Superior temporal gyrus (tissue), 1 donor: ENCODE measurements around the gene BAZ2B.

Source experiments
- DNase-seq: peaks from one replicate; pipeline ENCODE4 v3.0.0-alpha.2; 2016; ENCODE audit errors: extremely low spot score

The BAZ2B gene

DNA sequence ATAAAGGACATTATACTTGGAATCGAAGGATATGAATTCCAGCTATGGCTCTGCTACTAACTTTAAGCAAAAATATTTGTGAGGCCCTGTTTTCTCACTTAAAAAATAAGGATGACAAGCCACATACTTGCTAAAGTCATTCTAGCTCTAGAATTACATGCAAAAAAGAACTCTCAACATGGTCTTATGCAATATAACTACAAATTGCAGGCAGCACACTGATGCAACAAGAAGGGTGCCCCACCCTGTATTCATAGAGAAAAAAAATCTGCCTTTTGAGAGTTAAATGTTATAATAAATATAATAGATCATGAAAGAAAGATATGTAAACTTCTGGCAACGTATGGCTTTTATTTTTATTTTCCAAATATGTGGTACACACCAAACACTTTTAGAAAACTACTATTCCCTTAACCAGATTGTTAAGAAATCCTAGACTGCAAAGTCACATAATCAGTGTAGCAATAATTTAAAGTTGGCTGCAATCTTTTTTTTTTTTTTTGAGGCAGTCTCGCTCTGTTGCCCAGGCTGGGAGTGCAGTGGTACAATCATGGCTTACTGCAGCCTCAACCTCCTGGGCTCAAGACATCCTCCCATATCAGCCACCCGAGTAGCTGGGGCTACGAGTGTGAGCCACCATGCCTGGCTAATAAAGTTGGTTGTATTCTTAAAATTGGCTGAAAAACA lies 289.6 kb downstream of the BAZ2B start:
- DNase-seq: no peak

DNA sequence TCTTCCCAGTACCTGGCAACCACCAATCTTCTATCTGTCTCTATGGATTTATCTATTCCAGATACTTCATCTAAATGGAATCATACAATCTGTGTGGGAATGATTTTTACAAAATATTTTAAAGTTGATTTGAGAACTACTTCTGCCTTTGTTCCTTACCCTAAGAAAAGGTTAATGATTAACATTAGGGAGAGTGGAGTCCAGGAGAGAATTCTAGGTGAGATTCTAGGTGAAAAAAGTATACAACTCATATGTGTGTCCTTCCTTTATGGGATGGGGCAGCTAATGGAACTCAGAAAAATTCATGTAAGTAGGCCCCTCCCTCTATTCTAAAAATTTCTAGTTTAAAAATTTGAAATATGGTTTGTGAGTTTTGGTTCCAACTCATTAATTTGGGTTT lies 293.9 kb downstream of the BAZ2B start:
- DNase-seq: no peak

DNA sequence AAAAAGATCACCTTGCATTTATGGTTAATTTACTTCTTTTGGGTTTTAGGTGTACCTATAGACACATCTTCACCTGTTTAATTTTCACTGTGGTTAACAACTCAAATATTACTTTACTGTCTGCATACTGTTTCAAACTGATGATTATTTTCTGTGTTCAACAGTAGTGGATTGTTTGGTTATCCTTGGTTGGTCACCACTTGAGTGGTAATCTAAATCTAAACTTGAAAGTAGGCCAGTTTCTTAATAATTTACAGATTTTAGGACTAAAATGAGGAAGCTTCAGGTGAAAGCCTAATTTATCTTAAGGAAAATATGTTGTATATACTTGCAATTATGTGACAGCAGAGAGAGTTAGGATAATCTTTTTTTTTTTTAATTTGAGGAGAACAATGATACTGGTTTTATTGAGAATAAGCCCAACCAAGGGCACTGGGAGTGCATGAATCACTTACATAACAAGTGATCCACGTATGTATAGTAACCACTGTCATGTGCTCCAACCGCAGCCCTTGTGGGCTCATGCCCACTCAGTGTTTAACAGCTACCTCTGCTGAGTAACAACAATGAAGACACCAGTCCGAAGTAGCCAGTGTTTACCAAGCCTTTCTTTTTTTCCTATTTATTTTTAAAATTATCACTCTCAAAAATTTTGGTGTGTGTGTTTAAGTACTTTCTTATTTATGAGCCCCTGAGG lies 298.8 kb downstream of the BAZ2B start:
- DNase-seq: no peak

DNA sequence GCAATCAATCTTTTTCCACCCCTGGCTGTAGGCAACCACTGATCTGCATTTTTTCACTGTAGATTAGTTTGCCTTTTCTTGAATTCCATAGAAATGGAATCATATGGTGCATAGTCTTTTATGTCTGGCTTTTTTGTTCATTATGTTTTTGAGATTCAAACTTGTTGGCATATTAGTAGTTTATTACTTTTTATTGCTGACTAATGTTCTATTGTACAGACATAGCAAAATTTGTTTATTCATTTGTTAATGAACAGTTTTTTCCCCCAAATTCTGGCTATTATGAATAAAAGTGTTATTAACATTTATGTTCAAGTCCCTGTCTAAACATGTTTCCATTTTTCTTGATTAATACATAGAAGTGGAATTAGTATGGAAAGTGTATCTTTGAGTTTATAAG lies 308.4 kb downstream of the BAZ2B start:
- DNase-seq: no peak

DNA sequence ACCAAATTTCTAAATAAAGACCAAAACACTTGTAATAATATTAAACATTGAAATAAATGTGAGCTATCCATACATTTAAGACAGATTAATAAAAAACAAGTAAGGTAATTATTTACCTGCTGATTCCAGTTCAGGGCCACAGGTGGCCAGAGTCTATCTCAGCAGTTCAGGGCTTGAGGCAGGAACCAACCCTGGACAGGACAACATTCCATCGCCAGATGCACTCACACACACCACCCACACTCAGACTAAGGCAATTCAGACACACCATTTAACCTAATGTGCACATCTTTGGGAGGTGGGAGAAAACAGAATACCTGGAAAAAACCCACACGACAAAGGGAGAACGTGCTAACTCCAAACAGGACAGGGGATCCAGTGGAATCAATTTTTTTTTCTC lies 315.8 kb downstream of the BAZ2B start:
- DNase-seq: no peak

DNA sequence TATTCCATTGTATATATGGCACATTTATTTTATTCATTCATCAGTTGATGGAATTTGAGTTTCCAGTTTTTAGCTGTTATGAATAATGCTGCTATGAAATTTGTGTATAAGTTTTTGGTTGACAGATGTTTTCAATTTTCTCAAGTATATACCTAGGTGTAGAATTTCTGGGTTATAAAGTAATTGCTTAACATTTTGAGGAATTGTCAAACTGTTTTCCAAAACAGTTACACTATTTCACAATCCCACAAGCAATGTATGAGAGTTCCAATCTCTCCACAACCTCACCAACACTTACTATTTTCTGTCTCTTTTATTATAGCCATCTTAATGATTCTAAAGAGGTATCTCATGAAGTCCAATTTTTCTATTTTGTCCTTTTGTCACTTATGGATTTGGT lies 317.4 kb downstream of the BAZ2B start:
- DNase-seq: no peak

DNA sequence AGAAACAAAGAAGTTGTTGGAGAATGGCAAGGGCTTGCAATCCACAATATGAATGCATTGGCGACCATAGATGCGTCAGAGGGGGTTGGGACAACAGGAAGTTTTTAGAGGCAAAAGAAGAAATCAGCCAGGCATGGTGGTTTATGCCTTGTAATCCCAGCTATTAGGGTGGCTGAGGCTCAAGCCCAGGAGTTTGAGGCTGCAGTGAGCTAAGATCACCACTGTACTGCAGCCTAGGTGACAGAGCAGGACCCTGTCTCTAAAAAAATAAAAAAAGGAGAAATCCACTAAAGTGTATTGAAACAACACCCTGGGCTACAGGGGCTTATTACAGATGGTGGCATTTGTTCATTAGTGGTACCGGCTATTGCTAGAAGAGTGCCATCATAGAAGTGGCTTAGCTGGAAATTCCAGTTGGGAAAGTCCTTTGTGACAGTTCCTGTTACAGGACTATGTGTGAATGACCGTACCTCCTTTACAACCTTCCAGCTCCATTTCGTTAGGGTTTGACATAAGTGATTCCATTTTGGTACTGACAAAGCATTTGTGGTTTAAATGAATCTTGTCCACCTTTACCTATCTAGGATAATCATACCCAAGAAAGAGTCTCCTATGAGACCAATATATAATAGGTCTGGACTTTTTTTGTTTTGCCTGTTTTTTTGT lies 319.2 kb downstream of the BAZ2B start:
- no peak for DNase-seq

DNA sequence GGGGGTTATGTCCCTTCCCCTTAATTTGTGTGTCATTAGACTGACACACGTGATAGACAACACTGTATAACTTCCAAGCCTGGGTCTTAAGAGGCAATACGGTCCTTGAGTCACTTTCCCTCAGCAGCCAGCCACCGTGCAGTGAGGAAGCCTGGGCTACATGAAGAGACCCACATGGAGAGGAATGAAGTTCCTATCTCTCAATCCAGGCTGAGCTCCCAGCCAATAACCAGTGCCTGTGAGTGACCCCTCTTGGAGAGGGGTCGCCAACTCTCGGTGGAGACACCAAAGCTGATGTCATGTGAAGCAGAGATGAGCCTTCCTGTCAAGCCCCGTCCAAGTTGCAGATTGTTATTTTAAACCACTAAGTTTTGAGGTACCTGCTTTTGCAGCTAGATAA lies 324.2 kb downstream of the BAZ2B start:
- DNase-seq: no peak

DNA sequence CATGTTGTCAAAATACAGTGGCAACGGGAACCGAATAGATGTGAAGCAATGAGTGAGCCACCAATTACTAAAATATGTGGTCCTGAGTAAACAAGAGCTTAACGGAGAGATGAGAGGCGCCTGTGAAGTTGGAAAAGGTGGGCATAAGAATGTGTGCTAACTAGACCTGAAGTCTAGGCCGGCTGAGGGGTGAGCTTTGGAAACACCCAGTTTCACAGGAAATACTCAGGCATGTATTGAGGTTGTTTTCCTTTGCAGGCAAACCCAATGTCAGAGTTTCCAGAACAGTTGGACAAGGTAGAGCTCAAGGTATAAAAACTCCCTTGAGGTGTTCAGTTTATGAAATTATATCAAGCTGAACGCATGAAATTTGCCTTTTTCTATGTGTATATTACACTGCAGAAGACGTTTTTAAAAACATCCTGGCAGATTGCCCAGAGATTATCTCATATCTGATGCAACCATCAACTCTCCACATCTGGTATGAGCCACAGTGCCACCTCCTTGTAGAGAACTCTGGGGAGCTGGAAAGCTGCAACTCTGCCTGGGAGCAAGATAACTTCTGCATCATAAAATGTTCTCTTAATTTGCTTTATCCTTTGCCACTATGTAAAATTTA lies 325.9 kb downstream of the BAZ2B start:
- peak; percentile 52 for DNase-seq

DNA sequence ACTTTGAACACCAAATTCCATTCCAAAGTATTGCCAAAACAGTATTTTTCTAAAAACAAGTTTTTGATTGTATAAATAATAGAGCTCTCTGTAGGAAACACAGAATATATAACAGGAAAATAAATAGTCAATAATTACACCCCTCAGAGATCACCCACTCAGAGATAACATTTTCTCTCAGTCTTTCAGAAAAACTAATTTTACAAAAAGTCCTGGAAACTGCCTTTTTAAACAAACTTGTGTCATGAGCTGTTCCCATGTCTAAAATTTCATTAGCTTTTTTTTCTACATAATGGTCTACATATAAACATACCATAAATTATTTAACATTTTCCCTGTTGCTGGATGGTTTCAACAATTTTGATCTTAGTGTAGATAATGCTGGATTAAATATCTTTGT lies 328.6 kb downstream of the BAZ2B start:
- DNase-seq: no peak

DNA sequence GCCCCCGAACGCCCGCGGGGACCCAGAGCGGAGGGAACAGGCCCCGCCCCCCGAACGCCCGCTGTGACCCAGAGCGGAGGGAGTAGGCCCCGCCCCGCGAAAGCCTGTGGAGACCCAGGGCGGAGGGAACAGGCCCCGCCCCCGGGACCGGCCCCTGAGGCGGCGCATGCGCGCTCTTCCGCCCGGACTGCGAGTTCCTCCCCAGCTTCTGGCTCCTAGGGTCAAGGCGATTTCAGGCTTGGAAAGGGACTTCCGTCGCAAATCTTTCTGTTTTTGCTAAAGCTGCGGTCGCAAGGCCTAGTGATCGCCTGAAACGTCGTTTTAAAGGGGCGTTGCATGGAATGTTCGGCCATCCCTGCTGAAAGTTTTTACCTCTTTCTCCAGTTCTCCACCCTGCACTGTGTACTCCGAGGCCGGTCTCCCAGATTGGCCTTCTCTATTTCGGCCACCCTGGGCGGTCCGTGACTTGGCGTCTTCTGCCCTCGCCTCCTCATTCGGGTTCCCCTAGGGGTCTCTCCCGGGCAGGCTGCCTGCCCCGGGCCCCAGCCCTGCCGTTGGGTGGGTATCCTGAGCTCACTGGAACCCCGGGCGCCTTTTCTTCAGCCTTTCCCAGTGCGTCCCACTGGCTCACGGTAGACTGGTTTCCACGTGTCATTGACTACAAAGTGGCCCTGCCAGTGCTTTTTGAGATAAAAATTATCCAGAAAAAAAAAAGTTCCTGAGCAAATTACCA lies 329.5 kb downstream of the BAZ2B start:
- DNase-seq: peak; percentile 97

DNA sequence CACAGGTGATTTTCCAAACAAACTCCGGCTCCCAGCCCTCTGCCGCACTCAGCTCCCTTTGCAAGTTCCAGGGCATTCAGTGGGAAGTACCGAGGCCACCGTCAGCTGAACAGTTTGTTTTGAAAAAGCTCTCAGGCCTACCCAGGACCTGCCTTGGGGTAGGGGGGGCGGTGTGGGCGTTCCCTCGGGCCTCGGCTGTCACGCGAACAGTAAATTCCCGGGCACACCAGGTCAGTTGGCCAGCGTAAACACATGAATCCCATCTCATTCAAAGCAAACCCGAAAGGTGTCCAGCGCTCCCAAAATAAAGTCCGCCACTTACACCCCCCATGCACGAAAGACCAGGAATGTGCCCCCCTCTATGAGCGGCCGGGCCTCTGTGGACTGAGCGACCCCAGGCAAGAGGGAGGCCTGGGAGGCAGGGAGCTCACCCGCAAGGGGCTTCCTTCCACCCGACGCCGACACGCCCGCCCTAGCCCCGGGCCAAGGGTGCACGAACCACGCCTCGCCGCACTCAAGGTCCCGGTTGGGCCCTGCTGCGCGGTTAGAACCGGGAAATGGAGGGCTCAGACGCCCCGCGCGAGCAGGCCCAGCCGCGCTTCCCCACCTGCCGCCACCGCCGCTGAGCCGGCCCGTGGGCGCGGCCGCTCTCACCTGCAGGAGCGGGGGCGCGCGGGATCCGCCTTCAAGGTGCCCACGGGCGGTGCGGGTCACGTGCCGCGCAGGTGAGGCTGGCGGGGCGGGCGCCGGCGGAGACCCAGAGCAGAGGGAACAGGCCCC lies 330.2 kb downstream of the BAZ2B start, which contains the start of gene WDSUB1:
Gene WDSUB1, minus strand, starts transcription at position 775 of the 780 bp plus-strand sequence. CDS start 3,634 bp downstream, outside the sequence.
- no peak for DNase-seq

DNA sequence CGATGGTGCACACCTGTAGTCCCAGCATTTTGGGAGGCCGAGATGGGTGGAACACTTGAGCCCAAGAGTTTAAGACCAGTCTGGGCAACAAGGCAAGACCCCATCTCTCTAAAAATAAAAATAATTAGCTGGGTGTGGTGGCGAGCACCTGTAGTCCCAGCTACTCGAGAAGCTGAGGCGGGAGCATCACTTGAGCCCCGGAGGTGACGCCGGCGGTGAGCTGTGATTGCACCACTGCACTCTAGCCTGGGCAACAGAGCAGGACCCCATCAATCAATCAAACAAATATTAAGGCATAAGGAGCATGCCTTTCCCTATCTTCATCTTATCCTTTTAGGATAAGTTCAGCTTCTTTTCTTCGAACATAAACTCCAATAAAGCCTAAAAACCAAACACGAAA lies 330.9 kb downstream of the BAZ2B start:
- DNase-seq: no peak

DNA sequence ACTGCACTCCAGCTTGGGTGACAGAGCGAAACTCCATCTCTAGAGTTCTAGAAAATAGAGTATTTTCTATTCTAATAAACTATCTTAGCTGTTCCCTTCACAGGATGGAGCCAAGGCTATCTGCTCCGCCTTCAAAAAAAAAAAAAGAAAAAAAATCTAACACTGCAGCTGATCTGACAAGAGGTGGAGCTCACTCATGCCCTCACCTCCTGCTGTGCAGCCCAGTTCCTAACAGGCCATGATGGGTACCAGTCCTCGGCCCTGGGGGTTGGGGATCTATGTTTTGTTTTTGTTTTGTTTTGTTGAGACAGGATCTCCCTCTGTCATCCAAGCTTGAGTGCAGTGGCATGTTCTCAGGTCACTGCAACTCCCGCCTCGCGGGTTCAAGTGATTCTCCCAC lies 332.8 kb downstream of the BAZ2B start:
- DNase-seq: no peak

DNA sequence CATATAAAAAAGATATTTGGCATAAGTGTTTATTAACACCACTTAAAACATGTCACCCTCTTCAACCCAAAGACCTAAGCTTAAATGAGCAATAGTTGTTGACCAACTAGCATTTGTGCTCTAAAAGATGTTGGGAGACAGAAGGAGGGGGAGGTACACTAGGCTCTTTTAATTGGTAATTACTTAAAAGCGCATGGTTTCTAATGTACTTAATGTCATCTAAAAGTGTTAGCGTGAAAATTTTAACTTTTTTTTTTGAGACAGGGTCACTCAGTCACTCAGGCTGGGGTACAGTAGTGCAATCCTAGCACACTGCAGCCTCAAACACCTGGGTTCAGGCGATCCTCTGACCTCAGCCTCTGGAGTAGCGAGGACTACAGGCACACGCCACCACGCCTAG lies 335.3 kb downstream of the BAZ2B start:
- no peak for DNase-seq

DNA sequence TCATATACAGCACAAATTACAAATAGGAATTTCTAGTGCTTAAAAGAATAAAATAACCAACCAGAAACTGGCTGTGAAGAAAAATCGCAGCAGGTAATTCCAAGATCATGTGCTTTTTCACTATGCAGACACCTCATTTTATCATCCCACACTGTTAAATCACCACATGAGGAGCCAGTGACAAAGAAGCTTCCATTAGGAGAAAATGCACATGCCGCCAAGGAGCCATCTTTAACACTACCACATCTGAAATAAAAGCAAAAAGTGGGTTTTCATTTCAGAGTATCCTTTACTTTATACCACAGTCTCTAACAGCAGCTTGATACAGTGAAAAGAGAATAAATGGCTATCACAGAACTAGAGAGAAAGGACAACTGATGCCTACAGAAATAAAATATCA lies 336.6 kb downstream of the BAZ2B start:
- DNase-seq: no peak

DNA sequence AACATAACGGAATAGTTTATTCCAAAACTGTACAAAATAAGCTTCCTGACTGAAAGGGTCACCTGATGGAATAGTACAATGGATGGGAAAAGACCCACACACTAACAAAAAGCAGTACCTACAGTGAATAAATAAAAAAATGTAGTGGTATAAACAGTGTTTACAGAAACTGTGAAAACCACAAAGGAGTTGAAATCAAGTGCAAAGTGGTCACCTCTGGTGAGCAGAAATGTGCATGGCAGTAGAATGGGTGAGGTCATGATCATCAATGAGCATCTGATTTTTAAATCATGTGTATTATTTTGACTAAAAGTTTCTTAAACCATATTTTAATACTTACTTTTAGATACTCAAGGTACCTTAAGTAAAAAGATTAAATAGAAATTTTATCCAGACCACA lies 341.2 kb downstream of the BAZ2B start:
- no peak for DNase-seq

DNA sequence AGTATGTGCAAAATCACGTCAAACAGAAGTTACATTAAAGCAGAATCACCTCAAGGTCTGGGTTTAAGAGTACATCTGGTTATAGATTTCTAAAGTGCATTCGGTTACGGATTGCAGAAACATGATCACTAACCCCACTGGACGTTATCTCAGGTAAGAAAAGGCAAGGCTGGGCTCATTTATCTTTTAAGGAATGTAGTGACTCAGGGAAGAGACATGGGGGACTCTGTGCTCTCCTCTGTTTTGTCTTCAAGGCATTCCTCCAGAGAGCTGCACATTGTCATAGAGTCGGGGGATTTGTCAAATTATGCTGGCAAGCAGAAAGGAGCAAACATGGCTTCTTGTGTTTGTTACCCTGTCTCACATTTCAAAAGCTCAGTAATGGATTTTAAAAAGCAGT lies 344.2 kb downstream of the BAZ2B start:
- no peak for DNase-seq

DNA sequence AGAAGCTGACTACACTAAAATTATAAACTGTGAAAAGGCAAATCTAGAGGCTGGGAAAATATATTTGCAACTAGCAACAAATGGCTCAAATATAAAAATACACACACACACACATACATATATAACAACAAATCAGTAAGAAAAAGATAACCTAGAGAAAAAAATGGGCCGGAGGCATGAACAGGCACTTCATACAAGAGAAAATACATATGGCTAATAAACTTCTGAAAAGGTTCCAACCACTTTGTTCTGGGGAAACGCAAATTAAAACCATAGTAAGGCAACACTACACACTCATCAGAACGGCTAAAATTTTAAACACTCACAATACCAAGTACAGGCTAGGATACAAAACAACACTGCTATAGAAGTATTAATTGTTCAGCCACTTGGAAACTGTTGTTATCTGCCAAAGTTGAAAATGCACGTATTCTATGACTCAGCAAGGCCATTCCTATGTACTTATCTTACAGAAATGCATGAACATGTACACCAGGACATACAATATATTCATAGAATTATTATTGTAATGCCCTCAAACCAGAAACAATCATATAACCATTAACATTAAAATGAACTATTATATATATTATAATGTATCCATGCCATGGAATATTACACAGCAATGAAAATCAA lies 345.5 kb downstream of the BAZ2B start:
- no peak for DNase-seq
